SK-N-SH (cell line): ENCODE results near the gene CEP95. TPM values are rescaled to one million over a fixed set of nuclear protein-coding genes. Genes with fewer than 3 reads are reported as not detected.

Source experiments
- CTCF ChIA-PET: fragments of 300-600, 350-600 bp; formaldehyde crosslinking; extraction: SDS; loops from one replicate; lab custom pipeline; 2021; lab: Yijun Ruan, JAX
- POLR2A ChIA-PET: fragments of 350-600 bp; sonication (Branson Sonifier 250); formaldehyde crosslinking; extraction: SDS; loops from one replicate; lab custom pipeline; 2020; ENCODE audit warnings: antibody characterized with exemption, inconsistent platforms; lab: Yijun Ruan, JAX
- DNase-seq: peaks from one replicate; pipeline ENCODE4 v3.0.0; 2012
- H2AFZ ChIP-seq: fragments of 200-600 bp; sonication (generic); 2 replicates; pipeline ENCODE4 v1.8.1; 2016; ENCODE audit warnings: antibody characterized with exemption, mild to moderate bottlenecking, low read depth
- H3F3A ChIP-seq: fragments of 200-600 bp; sonication (generic); replicated peaks from 2 replicates; pipeline ENCODE3; 2016; ENCODE audit warnings: antibody characterized with exemption, mild to moderate bottlenecking; ENCODE audit not compliant: insufficient read depth
- H3K27ac ChIP-seq, 2 experiments: fragments of 200-500 bp in 1 of 2; fragments of 200-600 bp in 1 of 2; sonication (Bioruptor generic) in 1 of 2; sonication (generic), shearing (Covaris generic) in 1 of 2; 2 replicates each; pipeline versions ENCODE4 v1.5.1 to v1.6.1; 2014 to 2016; ENCODE audit warnings: low read depth in 2 of 2, inconsistent platforms in 1 of 2, low read length in 1 of 2, mild to moderate bottlenecking in 1 of 2, mixed read lengths in 1 of 2
- H3K27me3 ChIP-seq: fragments of 200-600 bp; sonication (generic), shearing (Covaris generic); 2 replicates; pipeline ENCODE4 v1.6.1; 2016; ENCODE audit warnings: mixed run types; ENCODE audit not compliant: insufficient read depth
- H3K36me3 ChIP-seq, 2 experiments: fragments of 200-500 bp in 1 of 2; fragments of 200-600 bp in 1 of 2; sonication (Bioruptor generic) in 1 of 2; sonication (generic) in 1 of 2; replicated peaks in 1 of 2; 2 replicates each; pipeline versions ENCODE3 to v1.5.1; 2014 to 2016; ENCODE audit warnings: low read length in 1 of 2, mild to moderate bottlenecking in 1 of 2; ENCODE audit not compliant: insufficient read depth in 2 of 2, control insufficient read depth in 1 of 2
- H3K4me1 ChIP-seq, 2 experiments: fragments of 200-500 bp in 1 of 2; fragments of 200-600 bp in 1 of 2; sonication (Bioruptor generic) in 1 of 2; sonication (generic), shearing (Covaris generic) in 1 of 2; 2 replicates each; pipeline versions ENCODE4 v1.5.1 to v1.6.1; 2014 to 2016; ENCODE audit warnings: low read depth in 1 of 2, low read length in 1 of 2, mixed run types in 1 of 2; ENCODE audit not compliant: insufficient read depth in 2 of 2, control insufficient read depth in 1 of 2
- H3K4me2 ChIP-seq: fragments of 200-600 bp; sonication (generic), shearing (Covaris generic); 2 replicates; pipeline ENCODE4 v1.6.1; 2017; ENCODE audit warnings: mixed run types
- H3K4me3 ChIP-seq, 2 experiments: fragments of 200-500 bp in 1 of 2; fragments of 200-600 bp in 1 of 2; sonication (Bioruptor generic) in 1 of 2; sonication (generic), shearing (Covaris generic) in 1 of 2; 2 replicates each; pipeline versions ENCODE4 v1.5.1 to v1.8.1; 2014 to 2016; ENCODE audit warnings: low read depth in 2 of 2, inconsistent platforms in 1 of 2, low read length in 1 of 2, mild to moderate bottlenecking in 1 of 2, mixed read lengths in 1 of 2, moderate library complexity in 1 of 2
- H3K79me2 ChIP-seq: fragments of 200-600 bp; sonication (generic); 2 replicates; pipeline ENCODE4 v1.8.1; 2017; ENCODE audit warnings: mild to moderate bottlenecking; ENCODE audit not compliant: insufficient read depth
- H3K9ac ChIP-seq: fragments of 200-600 bp; sonication (generic); 2 replicates; pipeline ENCODE4 v1.6.1; 2017; ENCODE audit warnings: mixed run types
- H3K9me2 ChIP-seq: fragments of 200-600 bp; sonication (generic); 2 replicates; pipeline ENCODE4 v1.6.1; 2017; ENCODE audit warnings: mixed run types
- H3K9me3 ChIP-seq: fragments of 200-600 bp; sonication (generic); 2 replicates; pipeline ENCODE4 v1.6.1; 2017; ENCODE audit warnings: mixed run types, mild to moderate bottlenecking, moderate library complexity
- H4K20me1 ChIP-seq: fragments of 200-600 bp; sonication (generic); 2 replicates; pipeline ENCODE4 v1.6.1; 2017; ENCODE audit warnings: mild to moderate bottlenecking, mixed run types; ENCODE audit not compliant: insufficient read depth
- CHD2 ChIP-seq: fragments of 150-350 bp; IDR thresholded peaks from 2 replicates; pipeline ENCODE4 v1.6.1; 2018; ENCODE audit warnings: low read length; ENCODE audit not compliant: partially characterized antibody
- ELF1 ChIP-seq: IDR thresholded peaks from 2 replicates; pipeline ENCODE4 v1.4.0; 2012
- EP300 ChIP-seq, 2 experiments: IDR thresholded peaks; 2 replicates each; pipeline versions ENCODE4 v1.4.0 to v1.6.1; 2012; ENCODE audit warnings: borderline replicate concordance in 1 of 2, low read depth in 1 of 2, low read length in 1 of 2
- FOSL2 ChIP-seq: IDR thresholded peaks from 2 replicates; pipeline ENCODE4 v1.4.0; 2012; ENCODE audit warnings: low read depth, mild to moderate bottlenecking, moderate library complexity, borderline replicate concordance
- FOXJ3 ChIP-seq: sonication (generic); formaldehyde crosslinking; IDR thresholded peaks from 2 replicates; pipeline ENCODE4 v1.5.1; 2020; ENCODE audit warnings: mild to moderate bottlenecking, missing genetic modification reagents
- FOXM1 ChIP-seq: IDR thresholded peaks from 2 replicates; pipeline ENCODE4 v1.4.0; 2012; ENCODE audit warnings: low read depth, mild to moderate bottlenecking
- GABPA ChIP-seq: IDR thresholded peaks from 2 replicates; pipeline ENCODE4 v1.4.0; 2012; ENCODE audit warnings: low read depth, mild to moderate bottlenecking
- MXI1 ChIP-seq: IDR thresholded peaks from 2 replicates; pipeline ENCODE4 v1.6.1; 2012; ENCODE audit warnings: mild to moderate bottlenecking, low read depth, low read length, improper control_type of control experiment
- NRF1 ChIP-seq: IDR thresholded peaks from 2 replicates; pipeline ENCODE4 v1.6.1; 2012; ENCODE audit warnings: low read depth, mild to moderate bottlenecking, low read length
- POLR2AphosphoS5 ChIP-seq: IDR thresholded peaks from 2 replicates; pipeline ENCODE4 v1.6.1; 2012; ENCODE audit warnings: low read depth, low read length
- RAD21 ChIP-seq: IDR thresholded peaks from 2 replicates; pipeline ENCODE4 v1.6.1; 2012; ENCODE audit warnings: mild to moderate bottlenecking, low read length
- RCOR1 ChIP-seq: fragments of 150-350 bp; IDR thresholded peaks from 2 replicates; pipeline ENCODE4 v1.6.1; 2017; ENCODE audit warnings: antibody characterized with exemption, low read length
- RFX5 ChIP-seq: IDR thresholded peaks from 2 replicates; pipeline ENCODE4 v1.6.1; 2012; ENCODE audit warnings: mild to moderate bottlenecking, improper control_type of control experiment, low read length
- USF1 ChIP-seq: IDR thresholded peaks from 2 replicates; pipeline ENCODE4 v1.4.0; 2012; ENCODE audit warnings: low read depth, borderline replicate concordance
- YY1 ChIP-seq: IDR thresholded peaks from 2 replicates; pipeline ENCODE4 v1.4.0; 2012; ENCODE audit warnings: low read depth, mild to moderate bottlenecking
- WGBS: methylation state at CpG from one replicate; pipeline ENCODE4 v1.1.6; 2017; ENCODE audit warnings: low lambda C conversion rate; 5-methylcytosine and 5-hydroxymethylcytosine counted together
- polyA plus RNA-seq, 3 experiments: library from polyadenylated mRNA; depleted of rRNA; stranded (reverse); fragments of >200 nt; gene quantifications; 2 replicates each; pipeline ENCODE4 v1.2.3, GENCODE V29; 2012
- TF ChIP-seq, protein P1 (sequence below): fragments of 200-600 bp; sonication (generic); IDR thresholded peaks from 2 replicates; pipeline ENCODE4 v1.6.1; 2017; ENCODE audit warnings: antibody characterized with exemption, mild to moderate bottlenecking, moderate library complexity
- TF ChIP-seq, protein P2 (sequence below): fragments of 150-350 bp; IDR thresholded peaks from 2 replicates; pipeline ENCODE4 v1.6.1; 2016; ENCODE audit warnings: mild to moderate bottlenecking, low read depth, low read length
- TF ChIP-seq, protein P3 (sequence below): fragments of 150-350 bp; IDR thresholded peaks from 2 replicates; pipeline ENCODE4 v1.6.1; 2017; ENCODE audit warnings: antibody characterized with exemption, low read length, low read depth, borderline replicate concordance

Gene CEP95
- polyA plus RNA-seq, 1 of the 3 experiments (the other 2 are of a cell fraction): 30.8 TPM

DNA sequence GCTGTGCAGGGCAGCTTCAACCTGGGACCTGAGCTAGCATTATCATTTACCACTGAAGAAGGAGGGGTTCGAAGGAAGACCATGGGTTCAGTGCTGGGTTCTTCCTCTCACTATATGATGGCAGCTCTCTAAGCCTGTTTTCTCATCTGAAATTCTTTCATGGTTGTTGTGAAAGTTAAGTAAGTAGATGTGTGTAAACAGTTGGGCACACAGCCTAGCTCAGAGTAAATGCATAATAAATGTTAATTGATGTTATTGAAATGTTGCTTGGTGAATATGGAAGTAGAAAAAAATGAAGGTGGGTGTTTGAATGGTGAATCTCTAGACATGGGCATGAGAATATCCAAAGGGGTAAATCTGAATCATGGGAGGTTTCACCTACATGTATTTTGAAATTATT, 9.1 kb downstream of the CEP95 start:
- Histone ChIP-seq H2AFZ (no peak overlapping the region), H4K20me1 (peaks cover 4% of the 10 kb centered on the region)
- CTCF ChIA-PET: interaction anchor here (1.2 to 1.7 kb wide), 5 partner anchors 9 to 96 kb away, joined by 3 to 10 read pairs (median 7); partner anchors contain the start of gene CEP95

DNA sequence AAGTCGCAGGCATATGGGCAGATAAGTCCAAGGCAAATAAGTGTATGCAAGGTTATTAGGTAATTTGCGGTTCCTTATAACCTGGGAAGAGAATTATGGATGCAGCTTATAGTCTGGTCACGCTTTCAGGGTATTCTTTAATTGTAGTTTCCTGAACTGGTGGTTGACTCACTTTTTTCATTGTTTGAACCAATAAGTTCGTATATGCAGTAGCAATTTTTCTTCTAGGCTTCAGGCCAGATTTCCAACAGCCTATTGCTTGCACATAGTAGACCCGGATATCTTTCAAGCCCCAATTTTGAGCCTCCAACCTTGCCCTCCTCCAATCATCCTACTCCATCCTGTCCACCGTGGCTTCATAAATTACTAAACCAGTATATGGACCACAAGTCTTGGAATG, 12.8 kb downstream of the CEP95 start:
- ChIA-PET CTCF (interaction anchor here (1.0 to 1.8 kb wide), 3 partner anchors 12 to 129 kb away, joined by 3 to 7 read pairs (median 4); no protein-coding TSS in a partner anchor), POLR2A (interaction anchor here (2.6 kb wide), 1 partner anchor 13 kb away, joined by 8 read pairs; the partner anchor contains the start of genes CEP95 and DDX5)
- 94% methylated on average over 6 of the region's 6 CpGs for WGBS
- Histone ChIP-seq H3K4me2 (no peak overlapping the region), H3K79me2 (peaks cover 25% of the 10 kb centered on the region; the same call in 1 of the 2 replicates), H3K27me3 (no peaks in the 10 kb centered on the region), H2AFZ (no peak overlapping the region), H3K9ac (no peak overlapping the region), H3K4me1 (no peaks in the 10 kb centered on the region), H3F3A (peaks cover 9% of the 10 kb centered on the region), H3K36me3 (peaks cover 75 to 89% of the 10 kb centered on the region in 2 experiments), H4K20me1 (no peaks in the 10 kb centered on the region; the same call in 1 of the 2 replicates), H3K9me3 (no peaks in the 10 kb centered on the region), H3K27ac (no peak overlapping the region), H3K9me2 (no peaks in the 10 kb centered on the region), H3K4me3 (no peak overlapping the region)
- DNase-seq: no peak
- TF ChIP-seq YY1: no peak
- TF ChIP-seq EP300 (IDR thresholded peaks at IDR 0.05; ENCODE audit: borderline replicate concordance in 1 of 2, low read depth in 1 of 2, low read length in 1 of 2): no peak
- TF ChIP-seq CHD2: no peak
- TF ChIP-seq USF1: no peak
- no peak for TF ChIP-seq ELF1
- TF ChIP-seq MXI1: no peak
- no peak for TF ChIP-seq FOSL2
- TF ChIP-seq RAD21: no peak
- no peak for TF ChIP-seq POLR2AphosphoS5
- TF ChIP-seq, protein P1, sequence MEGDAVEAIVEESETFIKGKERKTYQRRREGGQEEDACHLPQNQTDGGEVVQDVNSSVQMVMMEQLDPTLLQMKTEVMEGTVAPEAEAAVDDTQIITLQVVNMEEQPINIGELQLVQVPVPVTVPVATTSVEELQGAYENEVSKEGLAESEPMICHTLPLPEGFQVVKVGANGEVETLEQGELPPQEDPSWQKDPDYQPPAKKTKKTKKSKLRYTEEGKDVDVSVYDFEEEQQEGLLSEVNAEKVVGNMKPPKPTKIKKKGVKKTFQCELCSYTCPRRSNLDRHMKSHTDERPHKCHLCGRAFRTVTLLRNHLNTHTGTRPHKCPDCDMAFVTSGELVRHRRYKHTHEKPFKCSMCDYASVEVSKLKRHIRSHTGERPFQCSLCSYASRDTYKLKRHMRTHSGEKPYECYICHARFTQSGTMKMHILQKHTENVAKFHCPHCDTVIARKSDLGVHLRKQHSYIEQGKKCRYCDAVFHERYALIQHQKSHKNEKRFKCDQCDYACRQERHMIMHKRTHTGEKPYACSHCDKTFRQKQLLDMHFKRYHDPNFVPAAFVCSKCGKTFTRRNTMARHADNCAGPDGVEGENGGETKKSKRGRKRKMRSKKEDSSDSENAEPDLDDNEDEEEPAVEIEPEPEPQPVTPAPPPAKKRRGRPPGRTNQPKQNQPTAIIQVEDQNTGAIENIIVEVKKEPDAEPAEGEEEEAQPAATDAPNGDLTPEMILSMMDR: no peak
- no peak for TF ChIP-seq RFX5

More for the DNA sequence above, 9.1 kb downstream of the CEP95 start:
- no peak overlapping the region for H3K9ac ChIP-seq
- peaks cover 63% of the 10 kb centered on the region for H3K79me2 ChIP-seq
- no peaks in the 10 kb centered on the region for H3K9me3 ChIP-seq
- no peak overlapping the region for H3K27ac ChIP-seq
- no peak overlapping the region for H3K4me3 ChIP-seq
- 87% methylated on average over 1 of the region's 1 CpG for WGBS
- H3K36me3 ChIP-seq: peaks cover 89 to 96% of the 10 kb centered on the region in 2 experiments
- POLR2A ChIA-PET: interaction anchor here (0.6 to 2.4 kb wide), 3 partner anchors 10 to 121 kb away, joined by 4 to 18 read pairs (median 5); partner anchors contain the start of genes CEP95, DDX5 and POLG2
- DNase-seq: no peak
- H3K4me2 ChIP-seq: no peak overlapping the region
- no peaks in the 10 kb centered on the region for H3K27me3 ChIP-seq
- H3K9me2 ChIP-seq: no peaks in the 10 kb centered on the region
- TF ChIP-seq MXI1 (no peak), RCOR1 (no peak), FOXJ3 (CRISPR knock-in tag) (no peak), FOSL2 (no peak), RAD21 (no peak), NRF1 (no peak), GABPA (no peak), FOXM1 (no peak)
- TF ChIP-seq, protein P2, sequence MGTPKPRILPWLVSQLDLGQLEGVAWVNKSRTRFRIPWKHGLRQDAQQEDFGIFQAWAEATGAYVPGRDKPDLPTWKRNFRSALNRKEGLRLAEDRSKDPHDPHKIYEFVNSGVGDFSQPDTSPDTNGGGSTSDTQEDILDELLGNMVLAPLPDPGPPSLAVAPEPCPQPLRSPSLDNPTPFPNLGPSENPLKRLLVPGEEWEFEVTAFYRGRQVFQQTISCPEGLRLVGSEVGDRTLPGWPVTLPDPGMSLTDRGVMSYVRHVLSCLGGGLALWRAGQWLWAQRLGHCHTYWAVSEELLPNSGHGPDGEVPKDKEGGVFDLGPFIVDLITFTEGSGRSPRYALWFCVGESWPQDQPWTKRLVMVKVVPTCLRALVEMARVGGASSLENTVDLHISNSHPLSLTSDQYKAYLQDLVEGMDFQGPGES: no peak
- TF ChIP-seq, protein P3, sequence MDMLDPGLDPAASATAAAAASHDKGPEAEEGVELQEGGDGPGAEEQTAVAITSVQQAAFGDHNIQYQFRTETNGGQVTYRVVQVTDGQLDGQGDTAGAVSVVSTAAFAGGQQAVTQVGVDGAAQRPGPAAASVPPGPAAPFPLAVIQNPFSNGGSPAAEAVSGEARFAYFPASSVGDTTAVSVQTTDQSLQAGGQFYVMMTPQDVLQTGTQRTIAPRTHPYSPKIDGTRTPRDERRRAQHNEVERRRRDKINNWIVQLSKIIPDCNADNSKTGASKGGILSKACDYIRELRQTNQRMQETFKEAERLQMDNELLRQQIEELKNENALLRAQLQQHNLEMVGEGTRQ: no peak
- TF ChIP-seq, all 33 proteins: peak for 0
- peaks cover 9% of the 10 kb centered on the region for H3F3A ChIP-seq
- no peaks in the 10 kb centered on the region; a peak in 1 of 4 replicates for H3K4me1 ChIP-seq
